NCI-H510A treated with DMSO at 0.1 percent for 48 hours (cell line): Measurements from ENCODE around the gene CCNI2.

ENCODE experiments used
- DNase-seq: peaks from one replicate; lab custom pipeline; 2025; lab: John Stamatoyannopoulos, UW

CCNI2 gene

DNA sequence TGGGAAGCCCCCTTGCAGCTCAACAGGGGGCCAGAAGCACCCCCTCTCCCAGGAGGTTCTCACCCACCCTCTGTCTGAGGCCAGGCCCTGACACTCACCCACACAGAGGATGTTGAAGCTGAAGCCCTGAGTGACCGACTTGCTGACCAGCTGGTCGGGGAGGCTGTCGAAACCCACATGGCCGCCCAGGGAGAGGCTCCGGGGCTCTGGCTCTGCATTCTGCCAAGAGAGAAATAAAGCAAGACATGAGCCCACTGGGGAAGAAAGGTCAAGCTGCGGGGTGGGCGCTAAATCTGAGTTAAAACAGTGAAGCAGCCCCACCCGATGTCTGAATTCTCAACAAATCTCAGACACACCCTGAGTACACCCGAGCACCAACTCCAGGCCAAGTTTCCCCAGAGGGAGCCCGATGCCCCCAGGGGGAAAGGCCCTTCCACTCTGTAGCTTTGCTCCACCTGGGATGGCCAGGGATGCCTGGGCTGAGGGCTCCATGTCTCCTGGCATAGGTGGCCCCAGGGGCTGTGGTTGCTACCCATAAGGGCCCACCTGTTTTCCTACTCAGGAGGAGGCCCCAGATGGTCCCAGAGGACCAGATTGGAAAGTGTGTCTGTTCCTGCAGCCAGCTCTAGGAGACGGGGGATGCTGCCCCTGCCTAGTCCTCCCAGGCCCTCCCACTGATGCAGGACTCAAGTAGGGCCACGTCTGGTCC is 18.2 kb downstream of the CCNI2 start:
- no peak for DNase-seq

DNA sequence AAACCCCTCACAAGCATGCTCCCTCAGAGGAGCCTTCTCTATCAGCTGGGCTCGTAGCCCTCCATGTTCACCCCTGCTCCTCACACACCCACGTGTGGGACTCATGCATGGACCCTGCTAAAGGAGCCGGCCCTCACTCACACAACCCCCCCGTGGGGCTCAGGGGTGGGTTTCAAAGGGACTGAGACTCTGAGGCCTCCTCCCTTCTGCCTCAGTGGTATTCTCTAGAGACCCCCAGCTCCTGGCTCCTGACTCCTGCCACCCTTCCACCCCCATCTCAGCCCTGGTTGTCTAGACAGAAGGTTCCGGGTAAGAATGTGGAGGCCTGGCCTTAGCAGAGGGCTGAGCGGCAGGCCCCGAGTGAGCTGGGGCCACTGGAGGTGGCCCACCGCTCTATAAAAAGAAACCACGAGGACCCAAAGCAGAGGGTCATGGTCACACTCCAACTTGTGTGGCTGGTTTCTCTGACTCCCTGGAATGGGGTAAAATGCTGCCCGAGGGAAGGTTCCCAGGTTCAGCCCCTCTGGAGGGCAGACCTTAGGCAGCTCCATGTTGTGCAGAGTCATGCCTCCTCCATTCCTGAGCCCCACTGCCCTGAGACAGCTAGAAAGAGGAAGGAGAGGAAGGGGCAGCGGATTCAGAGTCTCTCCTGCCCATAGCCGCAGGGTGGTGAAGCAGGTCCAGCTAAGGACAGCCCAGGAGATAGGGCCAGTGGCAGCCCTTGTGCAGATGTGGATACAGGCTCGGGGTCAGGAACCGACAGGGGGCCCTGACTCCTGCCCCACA is 19.0 kb downstream of the CCNI2 start:
- DNase-seq: no peak

DNA sequence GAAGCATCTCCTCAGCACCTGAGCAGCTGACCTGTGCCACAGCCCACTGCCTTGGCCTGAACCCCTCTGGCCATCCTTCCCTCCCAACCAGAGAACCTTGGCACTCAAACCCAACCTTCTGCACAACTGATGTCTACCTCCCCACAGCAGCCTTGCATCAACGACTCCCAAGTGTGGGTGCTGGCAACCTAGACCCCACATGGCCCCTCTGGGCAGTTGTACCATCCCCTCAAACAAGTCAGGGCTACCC is 19.5 kb downstream of the CCNI2 start:
- DNase-seq: no peak

DNA sequence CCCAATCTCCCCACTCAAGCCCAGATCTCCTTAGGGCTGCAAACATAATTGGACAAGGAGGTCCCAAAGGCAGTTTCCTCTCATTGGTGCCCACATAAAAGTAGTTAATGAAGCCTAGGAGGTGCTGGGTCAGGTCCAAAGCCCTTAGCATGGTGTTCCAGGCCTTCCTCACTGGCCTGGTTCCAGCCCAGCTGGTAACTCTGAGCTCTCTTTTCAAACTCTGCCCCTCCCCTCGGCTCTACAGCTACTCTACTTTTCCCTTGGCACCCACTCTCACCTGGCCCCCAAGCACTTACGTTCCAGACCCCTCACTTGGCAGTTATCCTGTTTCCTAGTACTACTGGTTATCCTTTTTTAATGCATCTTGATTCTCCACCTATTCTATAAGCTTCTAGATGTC is 19.9 kb downstream of the CCNI2 start:
- no peak for DNase-seq

DNA sequence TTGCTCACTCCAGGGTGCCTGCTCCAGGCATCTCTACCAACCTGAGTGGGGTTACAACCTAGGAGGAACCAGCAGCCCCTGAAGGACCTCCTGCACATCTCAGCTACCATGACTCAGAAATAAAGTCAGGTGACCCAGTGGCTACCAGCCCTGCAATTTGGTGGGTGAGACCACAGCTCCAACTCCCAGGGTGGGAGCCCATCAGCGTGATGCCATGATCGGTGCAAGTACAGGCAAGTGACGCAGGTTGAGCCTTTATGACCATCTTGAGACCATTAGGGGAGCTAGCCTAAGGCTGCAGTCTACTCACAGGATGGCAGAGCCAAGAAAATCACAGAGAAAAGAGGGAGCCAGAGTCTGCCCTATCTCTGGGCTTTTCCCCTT is 21.3 kb downstream of the CCNI2 start:
- no peak for DNase-seq

- DNase-seq: no peak
Observed at GRCh38 chr5:132770476-132771159, 23.4 kb downstream of the CCNI2 start.

DNA sequence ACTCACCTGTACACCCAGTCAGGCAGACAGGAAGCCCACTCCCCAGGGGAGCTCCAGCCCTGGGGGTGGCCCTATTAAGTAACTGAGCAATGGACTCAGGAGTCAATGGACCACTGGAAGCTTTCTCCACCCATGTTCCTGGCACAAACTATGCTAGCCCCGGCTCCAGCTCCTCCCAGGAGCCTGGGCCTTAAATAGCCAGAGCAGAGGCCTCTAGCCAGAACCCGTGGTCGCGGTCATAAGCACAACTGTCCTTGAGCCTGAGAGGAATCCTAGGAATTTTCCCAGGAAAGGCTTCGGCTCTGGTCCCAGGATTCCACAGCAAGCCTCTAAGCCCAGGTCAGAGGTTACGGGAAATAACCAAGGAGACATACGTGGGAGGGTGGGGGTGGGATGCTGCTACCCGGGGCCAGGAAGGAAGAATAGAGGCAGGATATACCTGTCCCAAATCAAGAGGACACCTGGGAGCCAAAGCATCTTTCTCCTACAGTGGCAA is 24.3 kb downstream of the CCNI2 start:
- no peak for DNase-seq

GRCh38 chr5:132772291-132773070 is 25.3 kb downstream of the CCNI2 start:
- no peak for DNase-seq

DNA sequence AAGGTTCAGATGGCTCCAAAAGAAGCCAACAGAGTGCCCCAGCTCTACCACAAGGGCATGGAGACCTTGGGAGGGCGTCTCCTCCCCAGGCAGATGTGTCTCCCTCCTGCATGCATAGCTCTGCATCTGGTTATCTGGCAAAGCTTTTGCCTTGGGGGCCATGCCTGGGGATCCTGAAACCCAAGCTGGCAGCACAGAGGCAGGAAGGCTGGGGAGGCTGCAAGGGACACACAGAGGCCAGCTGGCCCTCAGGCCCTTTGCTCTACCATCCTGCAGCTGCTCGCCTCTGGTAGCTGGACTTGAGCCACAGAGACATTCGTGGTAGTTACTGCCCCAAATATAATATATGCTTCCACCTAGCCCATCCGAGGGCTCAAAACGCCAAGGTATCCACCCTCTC is 25.9 kb downstream of the CCNI2 start:
- DNase-seq: no peak

DNA sequence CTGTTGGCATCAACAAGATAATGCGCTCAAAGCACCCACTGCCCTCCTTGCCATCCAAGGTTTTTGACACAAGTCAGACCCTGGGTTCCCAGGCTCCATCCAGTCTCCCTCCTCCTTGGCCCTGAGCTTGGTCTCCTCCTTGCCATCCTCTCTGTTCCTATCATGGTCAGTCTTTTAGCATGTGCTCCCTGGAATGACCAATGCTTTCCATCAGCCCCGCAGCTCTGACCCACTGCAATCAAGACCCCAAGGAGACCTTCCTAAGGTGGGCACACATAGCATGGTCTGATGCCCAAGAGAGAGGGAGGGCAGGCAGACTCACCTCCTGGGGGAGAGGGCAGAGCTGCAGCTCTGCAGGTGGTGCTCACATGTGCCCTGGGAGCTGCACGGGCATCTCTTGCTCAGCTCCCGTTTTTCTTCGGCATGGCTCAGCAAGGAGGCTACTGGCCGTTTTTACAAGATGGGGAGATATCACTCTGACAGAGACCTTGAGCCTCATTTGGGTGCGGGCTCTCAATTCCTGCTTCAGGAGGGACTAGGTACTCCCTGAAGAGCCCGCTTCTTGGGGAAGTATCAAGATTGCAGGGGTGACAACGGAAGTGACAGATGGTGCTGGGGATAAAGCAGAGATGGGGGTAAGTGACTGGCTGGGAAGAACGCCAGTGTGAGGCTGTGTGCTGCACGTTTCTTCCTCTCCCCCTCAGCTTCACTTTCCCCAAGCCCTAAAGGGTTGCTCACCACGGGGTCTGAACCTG is 26.6 kb downstream of the CCNI2 start:
- DNase-seq: no peak

DNA sequence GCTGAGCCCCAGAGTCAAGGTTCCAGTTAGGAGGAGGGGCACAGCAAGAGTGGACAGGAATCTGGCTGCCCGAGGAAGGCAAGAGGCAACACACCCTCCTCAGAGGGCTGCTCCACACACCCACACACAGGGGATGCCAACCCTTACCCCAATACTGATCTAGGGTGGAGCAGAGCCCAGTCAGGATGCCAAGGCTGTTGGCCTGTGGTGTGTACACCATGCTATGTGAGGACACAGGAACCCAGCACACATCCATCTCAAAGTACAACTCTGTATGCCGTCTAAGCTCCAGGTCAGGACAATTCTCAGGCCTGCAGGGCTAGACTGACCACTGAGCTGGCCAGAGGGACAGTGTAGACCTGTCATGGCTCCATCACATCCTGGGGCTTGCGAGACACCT is 27.2 kb downstream of the CCNI2 start:
- no peak for DNase-seq

GRCh38 chr5:132774896-132775295 is 27.7 kb downstream of the CCNI2 start:
- no peak for DNase-seq

DNA sequence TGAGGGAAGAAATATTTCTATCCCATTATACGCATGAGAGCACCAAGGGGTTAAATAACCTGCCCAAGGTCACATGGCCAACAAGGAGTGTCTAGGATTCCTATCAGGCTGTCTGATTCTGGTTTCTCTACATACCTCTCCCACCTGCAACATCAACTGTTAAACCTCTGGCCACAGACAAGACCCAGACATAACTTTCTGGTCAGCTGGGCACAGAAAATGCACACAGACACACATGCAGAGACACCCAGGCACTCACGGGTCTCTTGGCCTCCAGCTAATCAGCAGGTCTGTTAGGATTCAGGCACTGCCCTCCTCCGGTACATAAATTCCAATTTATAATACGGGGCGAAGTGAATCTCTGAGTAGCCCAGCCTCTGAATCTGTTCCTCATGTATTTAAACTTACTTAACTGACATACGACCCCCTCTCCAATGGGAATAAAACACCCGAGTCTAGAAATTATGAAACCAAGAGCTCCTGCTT is 28.3 kb downstream of the CCNI2 start:
- DNase-seq: no peak

DNA sequence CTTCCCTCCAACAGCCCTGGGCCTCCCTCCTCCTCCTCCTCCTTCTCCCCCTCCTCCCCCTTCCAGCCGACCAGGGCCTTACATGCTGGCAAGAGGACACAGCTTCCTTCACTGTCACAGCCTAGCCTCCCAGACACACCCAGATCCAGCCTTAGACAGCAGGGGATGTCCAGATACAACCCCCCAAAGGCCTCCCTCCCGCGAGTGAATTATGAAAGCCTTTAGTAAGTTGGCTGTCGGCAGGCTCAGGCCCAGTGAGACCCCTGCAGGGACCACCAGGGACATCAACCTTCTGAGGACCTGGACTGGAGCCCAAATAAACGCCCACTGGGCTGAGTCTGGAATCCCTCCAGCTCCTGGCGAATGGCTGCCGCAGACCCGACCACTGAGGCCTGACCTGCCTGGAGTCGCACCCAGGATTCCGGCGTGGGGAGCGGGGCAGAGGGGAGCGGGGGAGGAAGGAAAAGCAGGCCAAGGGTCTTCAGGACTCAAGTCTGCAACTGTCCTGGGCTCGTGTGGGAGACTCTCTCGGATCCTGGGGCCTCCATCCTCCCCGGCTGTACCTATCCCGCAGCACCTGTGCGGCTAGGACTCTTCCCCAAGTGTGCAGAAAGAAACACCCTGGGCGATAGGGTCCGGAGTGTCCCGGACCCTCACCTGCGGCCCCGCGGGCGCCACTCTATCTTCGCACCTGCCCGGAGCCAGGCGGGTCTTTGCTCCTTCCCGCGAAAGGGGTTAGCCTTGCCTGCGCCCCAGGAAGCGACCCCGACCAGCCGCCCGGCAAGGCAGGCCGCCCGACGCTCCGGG is 29.1 kb downstream of the CCNI2 start:
- DNase-seq: no peak

GRCh38 chr5:132776938-132777208 is 29.6 kb downstream of the CCNI2 start:
- DNase-seq: no peak

DNA sequence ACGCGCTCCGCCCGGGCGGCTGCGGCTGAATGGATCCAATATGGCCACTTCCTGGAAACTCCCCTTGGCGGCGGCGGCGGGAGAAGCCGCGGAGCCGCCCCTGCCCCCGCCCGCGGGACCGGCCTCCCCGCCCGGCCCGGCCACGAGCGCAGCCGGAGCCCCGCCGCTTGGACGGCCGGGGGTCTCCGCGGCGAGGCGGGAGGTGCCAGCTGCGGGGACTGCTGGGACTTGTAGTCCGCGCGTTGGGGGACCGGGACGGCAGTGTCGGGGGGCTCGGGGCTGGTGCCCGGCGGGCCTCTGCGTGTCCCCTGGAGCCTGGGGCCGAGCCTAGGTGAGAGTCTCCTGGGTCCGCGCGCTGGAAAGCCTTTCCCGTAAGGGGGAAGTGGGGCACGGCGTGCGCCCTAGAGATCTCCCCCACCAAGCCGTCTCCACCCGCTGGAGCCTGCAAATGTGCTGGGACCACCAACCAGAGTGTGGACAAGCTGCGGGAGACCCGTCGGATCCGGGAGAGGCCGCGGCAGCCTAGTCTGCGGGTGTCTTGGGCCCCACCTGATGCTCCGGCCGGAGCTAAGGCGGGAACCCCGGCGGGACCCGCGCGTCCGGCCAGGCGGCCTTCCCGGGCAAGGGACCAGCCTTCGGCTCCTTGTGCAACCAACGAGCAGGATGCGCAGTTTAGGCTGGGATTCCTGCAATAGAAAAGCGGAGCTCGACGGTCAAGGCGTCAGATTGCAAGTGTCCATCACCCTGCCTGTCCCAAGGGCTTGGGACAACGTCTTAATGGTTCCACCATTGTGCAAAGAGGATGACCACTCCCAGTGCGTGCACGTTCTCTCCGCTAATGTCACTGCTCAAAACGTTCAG is 30.2 kb downstream of the CCNI2 start, which contains the start of gene SEPTIN8:
Gene SEPTIN8 (minus strand): TSS at position 31 of the 861 bp plus-strand sequence. CDS start 102 bp downstream, outside the sequence.
- DNase-seq: no peak

DNA sequence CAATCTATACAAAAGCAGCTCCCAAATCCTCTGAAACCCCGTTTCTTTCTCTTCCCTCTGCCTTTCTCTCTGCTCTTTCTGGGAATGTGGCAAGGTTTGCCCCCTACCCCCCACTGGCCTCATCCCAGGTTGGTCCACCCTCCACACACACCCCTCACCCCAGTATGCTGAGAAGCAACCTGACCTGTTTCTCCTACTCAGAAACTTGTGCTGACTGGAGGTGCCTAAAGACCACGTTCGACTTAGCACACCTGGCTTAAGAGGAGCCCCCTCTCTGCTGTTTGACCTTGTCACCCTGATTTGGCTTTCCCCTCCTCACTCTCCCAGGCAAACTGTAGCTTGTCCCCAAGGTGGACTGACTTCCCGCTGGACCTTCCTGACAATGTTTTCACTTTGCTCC is 30.9 kb downstream of the CCNI2 start:
- no peak for DNase-seq

DNA sequence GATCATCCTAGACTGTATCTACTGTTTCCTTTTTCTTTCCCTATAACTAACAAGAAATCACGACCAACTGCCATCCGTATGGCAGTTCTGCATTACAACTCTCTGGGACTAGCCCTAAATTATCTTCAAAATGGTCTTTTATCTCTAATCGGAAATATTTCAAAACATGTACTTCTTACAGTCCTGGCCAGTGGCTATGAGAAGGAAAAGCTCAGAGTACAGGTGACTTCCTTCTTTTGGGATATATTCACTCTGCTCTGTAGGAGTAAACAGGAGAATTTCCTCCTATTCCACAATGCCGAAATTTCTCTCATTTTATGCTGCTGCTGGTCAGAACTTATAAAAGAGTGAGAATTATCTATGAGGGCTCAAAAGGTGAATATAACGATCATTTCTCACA is 31.6 kb downstream of the CCNI2 start:
- no peak for DNase-seq

- no peak for DNase-seq
Observed at GRCh38 chr5:132779961-132780360, 32.7 kb downstream of the CCNI2 start.

DNA sequence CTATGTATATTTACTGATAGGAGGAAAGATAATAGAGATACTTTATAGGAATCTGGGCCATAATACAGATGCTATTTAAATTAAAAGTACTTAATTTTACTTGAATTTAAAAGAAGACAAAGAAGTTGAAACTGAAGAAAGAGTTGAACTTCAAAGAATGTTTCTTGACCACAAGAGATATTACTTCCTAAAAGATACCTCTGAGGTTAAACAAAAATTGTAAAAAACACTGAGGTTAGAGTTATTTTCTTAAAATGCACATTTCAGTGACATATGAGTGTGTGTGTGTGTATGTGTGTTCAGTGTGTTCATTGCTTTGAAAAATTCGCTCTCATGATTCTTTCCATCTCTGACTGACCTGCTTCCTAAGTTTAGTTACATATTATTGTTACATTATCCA is 33.4 kb downstream of the CCNI2 start:
- DNase-seq: no peak
